ENCODE data around the gene SLC45A1.

The SLC45A1 gene

GRCh38 chr1:8338526-8339202, 20.8 kb downstream of the SLC45A1 start:
- no peak for DNase-seq

GRCh38 chr1:8339203-8339600, 21.3 kb downstream of the SLC45A1 start:
- DNase-seq = no peak

GRCh38 chr1:8340448-8340847, 22.5 kb downstream of the SLC45A1 start:
- DNase-seq = no peak

GRCh38 chr1:8342325-8342724, 24.4 kb downstream of the SLC45A1 start:
- DNase-seq = peak; percentile 21

- no peak for DNase-seq
Measured at GRCh38 chr1:8343044-8343443, 25.1 kb downstream of the SLC45A1 start.

GRCh38 chr1:8343464-8344001, 25.6 kb downstream of the SLC45A1 start:
- peak; percentile 68 for DNase-seq

GRCh38 chr1:8344893-8345507, 27.1 kb downstream of the SLC45A1 start:
- DNase-seq = no peak

- DNase-seq = no peak
Measured at GRCh38 chr1:8345621-8346415, 27.9 kb downstream of the SLC45A1 start.

- DNase-seq = peak; percentile 20
Measured at GRCh38 chr1:8347635-8348034, 29.7 kb downstream of the SLC45A1 start.

- peak; percentile 27 for DNase-seq
Measured at GRCh38 chr1:8348047-8348776, 30.3 kb downstream of the SLC45A1 start.

- DNase-seq = peak; percentile 72
Measured at GRCh38 chr1:8348777-8349472, 31.0 kb downstream of the SLC45A1 start.

- DNase-seq = no peak
Measured at GRCh38 chr1:8349473-8349865, 31.6 kb downstream of the SLC45A1 start.

- DNase-seq = peak; percentile 25
Measured at GRCh38 chr1:8349961-8350360, 32.0 kb downstream of the SLC45A1 start.

GRCh38 chr1:8350914-8351684, 33.2 kb downstream of the SLC45A1 start:
- DNase-seq = peak; percentile 29

- no peak for DNase-seq
Measured at GRCh38 chr1:8351693-8352470, 34.0 kb downstream of the SLC45A1 start.

- no peak for DNase-seq
Measured at GRCh38 chr1:8352471-8352845, 34.5 kb downstream of the SLC45A1 start.

GRCh38 chr1:8352886-8353785, 35.2 kb downstream of the SLC45A1 start:
- no peak for DNase-seq

GRCh38 chr1:8354038-8354437, 36.1 kb downstream of the SLC45A1 start:
- DNase-seq = no peak

GRCh38 chr1:8355439-8356255, 37.7 kb downstream of the SLC45A1 start:
- DNase-seq = no peak

All from right hindlimb (tissue), 1 donor.